Endothelial cell (in vitro differentiated cells): ENCODE results near the gene C19orf44. TPM values are rescaled to one million over a fixed set of nuclear protein-coding genes. Genes with fewer than 3 reads are reported as not detected.
A peak's percentile ranks its signal among the peaks of the same experiment; 100 is the strongest.

ENCODE experiments used
- DNase-seq: peaks from one replicate; pipeline ENCODE4 v3.0.0; 2021; ENCODE audit warnings: low spot score
- H3K27ac Mint-ChIP-seq: one replicate; pipeline ENCODE4 v1.8.0; 2021; ENCODE audit warnings: mixed read lengths, inconsistent platforms; ENCODE audit not compliant: unreplicated experiment
- H3K27me3 Mint-ChIP-seq: one replicate; pipeline ENCODE4 v1.8.0; 2021; ENCODE audit warnings: mild to moderate bottlenecking, moderate library complexity, mixed read lengths, inconsistent platforms; ENCODE audit not compliant: unreplicated experiment
- H3K36me3 Mint-ChIP-seq: one replicate; pipeline ENCODE4 v1.8.0; 2021; ENCODE audit warnings: mild to moderate bottlenecking, low read depth, mixed read lengths, inconsistent platforms; ENCODE audit not compliant: unreplicated experiment
- H3K4me1 Mint-ChIP-seq: one replicate; pipeline ENCODE4 v1.8.0; 2021; ENCODE audit warnings: mild to moderate bottlenecking, mixed read lengths, inconsistent platforms; ENCODE audit not compliant: unreplicated experiment
- H3K4me3 Mint-ChIP-seq: one replicate; pipeline ENCODE4 v1.8.0; 2021; ENCODE audit warnings: mild to moderate bottlenecking, mixed read lengths, inconsistent platforms; ENCODE audit not compliant: unreplicated experiment
- H3K9me3 Mint-ChIP-seq: one replicate; pipeline ENCODE4 v1.8.0; 2021; ENCODE audit warnings: mixed read lengths, inconsistent platforms; ENCODE audit not compliant: unreplicated experiment
- CTCF ChIP-seq: fragments of 200-600 bp; sonication (generic); IDR thresholded peaks from one replicate; pipeline ENCODE4 v1.5.0; 2021; ENCODE audit warnings: antibody characterized with exemption; ENCODE audit not compliant: unreplicated experiment
- total RNA-seq: library from RNA; stranded (reverse); fragmentation: NEBNext Ultra II Directional; extraction: Animal tissue kit (Norgen Biotek cat#: 25700); gene quantifications from one replicate; pipeline ENCODE4 v1.2.1, GENCODE V29; 2021; ENCODE audit not compliant: unreplicated experiment

The C19orf44 gene
- total RNA-seq, 1 donor from 2014 or later = 3.7 TPM

- Mint-ChIP-seq H3K27ac (no peak overlapping the region), H3K4me3 (no peak overlapping the region), H3K9me3 (no peaks in the 10 kb centered on the region), H3K4me1 (no peaks in the 10 kb centered on the region), H3K36me3 (peaks cover 22% of the 10 kb centered on the region), H3K27me3 (peaks cover 4% of the 10 kb centered on the region)
- no peak for DNase-seq
- no peak for TF ChIP-seq CTCF
Measured at GRCh38 chr19:16525751-16526481, 29.7 kb downstream of the C19orf44 start.

GRCh38 chr19:16527334-16527935, 31.2 kb downstream of the C19orf44 start:
- TF ChIP-seq CTCF = no peak
- H3K4me1 Mint-ChIP-seq = no peaks in the 10 kb centered on the region
- no peak for DNase-seq
- no peak overlapping the region for H3K27ac Mint-ChIP-seq
- peaks cover 32% of the 10 kb centered on the region for H3K36me3 Mint-ChIP-seq
- peaks cover 4% of the 10 kb centered on the region for H3K27me3 Mint-ChIP-seq
- peak overlapping the region; percentile 74 for H3K4me3 Mint-ChIP-seq
- no peaks in the 10 kb centered on the region for H3K9me3 Mint-ChIP-seq

- peak; percentile 46 for DNase-seq
- Mint-ChIP-seq H3K27me3 (peaks cover 4% of the 10 kb centered on the region), H3K4me1 (no peaks in the 10 kb centered on the region), H3K4me3 (peak overlapping the region; percentile 59), H3K27ac (no peak overlapping the region), H3K9me3 (no peaks in the 10 kb centered on the region), H3K36me3 (peaks cover 32% of the 10 kb centered on the region)
- TF ChIP-seq CTCF = peak; percentile 39
Measured at GRCh38 chr19:16527971-16528521, 31.9 kb downstream of the C19orf44 start.

GRCh38 chr19:16529466-16530144, 33.4 kb downstream of the C19orf44 start:
- H3K36me3 Mint-ChIP-seq = peaks cover 33% of the 10 kb centered on the region
- DNase-seq = no peak
- H3K4me1 Mint-ChIP-seq = no peaks in the 10 kb centered on the region
- H3K9me3 Mint-ChIP-seq = no peaks in the 10 kb centered on the region
- no peak overlapping the region for H3K4me3 Mint-ChIP-seq
- no peak for TF ChIP-seq CTCF
- H3K27ac Mint-ChIP-seq = no peak overlapping the region
- H3K27me3 Mint-ChIP-seq = peaks cover 3% of the 10 kb centered on the region
